B cell (primary cell): ENCODE results near the gene WDFY4. TPM values are rescaled to one million over a fixed set of nuclear protein-coding genes. Genes with fewer than 3 reads are reported as not detected.

Experiments
- ATAC-seq: fragments of 200-7000 bp; cut with Tn5 transposase; one replicate; pipeline ENCODE4 v1.10.0; 2021; ENCODE audit warnings: low read depth, mild to moderate bottlenecking, moderate number of reproducible peaks, moderate library complexity
- CTCF ChIA-PET: fragments of 350-600 bp; sonication (Branson Sonifier 250); formaldehyde crosslinking; loops from one replicate; lab custom pipeline; 2021; ENCODE audit warnings: antibody characterized with exemption, inconsistent platforms; lab: Charles Lee
- POLR2A ChIA-PET: fragments of 350-600 bp; sonication (Branson Sonifier 250); formaldehyde crosslinking; loops from one replicate; lab custom pipeline; 2021; ENCODE audit warnings: antibody characterized with exemption; lab: Charles Lee
- DNase-seq: peaks from one replicate; pipeline ENCODE4 v3.0.0; 2013
- H2AFZ ChIP-seq: 2 replicates; pipeline ENCODE4 v1.6.1; 2012; ENCODE audit warnings: mild to moderate bottlenecking, low read depth, low read length; ENCODE audit not compliant: insufficient read depth, poor library complexity, severe bottlenecking
- H3K27ac ChIP-seq, 2 donors: 1 replicate in 1 of 2; 2 replicates in 1 of 2; pipeline ENCODE4 v1.5.1; 2012 to 2013; ENCODE audit warnings: low read length in 2 of 2, mild to moderate bottlenecking in 2 of 2, moderate library complexity in 1 of 2
- H3K27me3 ChIP-seq, 4 experiments: fragments of 200-600 bp in 1 of 4; sonication (generic) in 1 of 4; replicated peaks in 1 of 4; 1 replicate in 2 of 4; 2 replicates in 2 of 4; pipeline versions ENCODE4 v1.6.1 to v1.7.0; 2013 to 2016; ENCODE audit warnings: low read length in 3 of 4, mild to moderate bottlenecking in 2 of 4, mixed read lengths in 1 of 4, moderate library complexity in 1 of 4; ENCODE audit not compliant: insufficient read depth in 4 of 4, control insufficient read depth in 3 of 4; ENCODE audit errors: control extremely low read depth in 1 of 4
- H3K36me3 ChIP-seq, 2 experiments: replicated peaks in 1 of 2; 1 replicate in 1 of 2; 2 replicates in 1 of 2; pipeline versions ENCODE4 v1.6.1 to v1.7.1; 2013; ENCODE audit warnings: low read length in 1 of 2; ENCODE audit not compliant: insufficient read depth in 2 of 2, control insufficient read depth in 1 of 2; ENCODE audit errors: control extremely low read depth in 1 of 2, extremely low read depth in 1 of 2
- H3K4me1 ChIP-seq, 2 donors: fragments of 200-600 bp in 1 of 2; sonication (generic) in 1 of 2; 1 replicate in 1 of 2; 2 replicates in 1 of 2; pipeline versions ENCODE4 v1.5.1 to v1.6.1; 2013 to 2017; ENCODE audit warnings: low read length in 2 of 2; ENCODE audit not compliant: control insufficient read depth in 2 of 2, insufficient read depth in 2 of 2
- H3K4me2 ChIP-seq: replicated peaks from 2 replicates; pipeline ENCODE3; 2012; ENCODE audit warnings: mild to moderate bottlenecking, low read depth, low read length; ENCODE audit not compliant: poor library complexity, severe bottlenecking
- H3K4me3 ChIP-seq, 5 experiments: fragments of 200-600 bp in 1 of 5; sonication (generic) in 1 of 5; 1 replicate in 3 of 5; 2 replicates in 2 of 5; pipeline versions ENCODE4 v1.5.1 to v1.7.0; 2011 to 2016; ENCODE audit warnings: low read length in 4 of 5, mild to moderate bottlenecking in 4 of 5, low read depth in 2 of 5, control low read depth in 1 of 5, moderate library complexity in 1 of 5; ENCODE audit not compliant: insufficient read depth in 1 of 5; ENCODE audit errors: control extremely low read depth in 1 of 5, extremely low read depth in 1 of 5
- H3K79me2 ChIP-seq: fragments of 200-600 bp; sonication (generic); one replicate; pipeline ENCODE4 v1.6.0; 2016; ENCODE audit warnings: low read length; ENCODE audit not compliant: control insufficient read depth, insufficient read depth
- H3K9ac ChIP-seq: fragments of 200-600 bp; sonication (generic); 2 replicates; pipeline ENCODE4 v1.6.1; 2017; ENCODE audit warnings: mild to moderate bottlenecking, low read length, moderate library complexity
- H3K9me3 ChIP-seq, 3 donors: one replicate each; pipeline versions ENCODE4 v1.6.1 to v1.7.1; 2013; ENCODE audit warnings: low read length in 2 of 3; ENCODE audit not compliant: control insufficient read depth in 2 of 3, insufficient read depth in 1 of 3; ENCODE audit errors: control extremely low read depth in 1 of 3
- H4K20me1 ChIP-seq: 2 replicates; pipeline ENCODE4 v1.6.0; 2012; ENCODE audit warnings: mild to moderate bottlenecking, low read length; ENCODE audit not compliant: insufficient read depth, control insufficient read depth, poor library complexity, severe bottlenecking
- H3K27ac Mint-ChIP-seq: one replicate; pipeline ENCODE4 v1.8.0; 2021; ENCODE audit warnings: mixed read lengths
- H3K27me3 Mint-ChIP-seq: one replicate; pipeline ENCODE4 v1.8.0; 2021; ENCODE audit warnings: mixed read lengths
- H3K4me1 Mint-ChIP-seq: one replicate; pipeline ENCODE4 v1.8.0; 2021; ENCODE audit warnings: mixed read lengths
- H3K4me3 Mint-ChIP-seq: one replicate; pipeline ENCODE4 v1.8.0; 2021; ENCODE audit warnings: mixed read lengths
- H3K9me3 Mint-ChIP-seq: one replicate; pipeline ENCODE4 v1.8.0; 2022; ENCODE audit warnings: mixed read lengths; ENCODE audit not compliant: insufficient read depth
- EZH2 ChIP-seq: IDR thresholded peaks from 2 replicates; pipeline ENCODE4 v1.6.1; 2012; ENCODE audit warnings: borderline replicate concordance, low read depth, mild to moderate bottlenecking, moderate library complexity, low read length; ENCODE audit not compliant: insufficient read depth, poor library complexity, severe bottlenecking
- WGBS: methylation state at CpG from one replicate; pipeline ENCODE4 v1.1.5; 2013; ENCODE audit warnings: missing lambda C conversion rate; ENCODE audit not compliant: insufficient coverage; 5-methylcytosine and 5-hydroxymethylcytosine counted together
- intact Hi-C: fragments of 100-400 bp; cut with micrococcal nuclease; formaldehyde crosslinking; loops from one replicate; pipeline ENCODE4 v1.10.0; 2022
- polyA plus RNA-seq: library from polyadenylated mRNA; depleted of rRNA; stranded (reverse); fragments of >200 nt; gene quantifications from 2 replicates; pipeline ENCODE4 v1.2.3, GENCODE V29; 2012
- total RNA-seq, 2 donors: library from RNA; stranded (reverse); fragments of 120-200 nt in 1 of 2; gene quantifications; 1 replicate in 1 of 2; 2 replicates in 1 of 2; pipeline versions ENCODE4 v1.2.3 to v1.2.4, GENCODE V29; 2013 to 2022
- TF ChIP-seq, protein P1 (sequence below): fragments of 200-600 bp; IDR thresholded peaks from one replicate; pipeline ENCODE4 v1.8.0; 2022; ENCODE audit warnings: antibody characterized with exemption, mild to moderate bottlenecking

The WDFY4 gene
- total and polyA plus RNA-seq, 2 donors (not counting 1 experiment from before 2014, with no cell fraction given): 262 to 560 TPM

DNA sequence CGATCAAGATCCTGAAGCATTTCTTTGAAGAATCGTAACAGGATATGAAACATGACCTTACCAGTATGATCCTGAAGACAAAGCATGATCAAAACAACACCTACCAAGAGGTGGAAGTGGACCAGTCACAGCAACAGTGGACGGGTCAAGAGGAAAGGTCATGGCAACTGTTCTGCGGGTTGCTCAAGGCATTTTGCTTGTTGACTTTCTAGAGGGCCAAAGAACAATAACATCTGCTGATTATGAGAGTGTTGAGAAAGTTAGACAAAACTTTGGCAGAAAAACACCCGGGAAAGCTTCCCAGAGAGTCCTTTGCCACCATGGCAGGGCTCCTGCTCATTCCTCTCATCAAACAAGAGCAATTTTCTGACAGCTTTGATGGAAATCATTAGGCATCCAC lies 320.6 kb downstream of the WDFY4 start:
- Mint-ChIP-seq H3K27ac (no peak overlapping the region), H3K9me3 (no peaks in the 10 kb centered on the region), H3K27me3 (peaks cover 4% of the 10 kb centered on the region), H3K4me1 (no peaks in the 10 kb centered on the region), H3K4me3 (no peak overlapping the region)
- Histone ChIP-seq H3K9me3 (peaks cover 0 to 4% (median 0%) of the 10 kb centered on the region in 3 donors), H3K4me1 (no peaks in the 10 kb centered on the region), H3K36me3 (no peaks in the 10 kb centered on the region), H2AFZ (no peak overlapping the region), H3K27me3 (no peaks in the 10 kb centered on the region), H4K20me1 (no peaks in the 10 kb centered on the region), H3K9ac (no peak overlapping the region), H3K27ac (no peak overlapping the region), H3K79me2 (no peaks in the 10 kb centered on the region), H3K4me3 (no peak overlapping the region), H3K4me2 (no peak overlapping the region)
- TF ChIP-seq, protein P1, sequence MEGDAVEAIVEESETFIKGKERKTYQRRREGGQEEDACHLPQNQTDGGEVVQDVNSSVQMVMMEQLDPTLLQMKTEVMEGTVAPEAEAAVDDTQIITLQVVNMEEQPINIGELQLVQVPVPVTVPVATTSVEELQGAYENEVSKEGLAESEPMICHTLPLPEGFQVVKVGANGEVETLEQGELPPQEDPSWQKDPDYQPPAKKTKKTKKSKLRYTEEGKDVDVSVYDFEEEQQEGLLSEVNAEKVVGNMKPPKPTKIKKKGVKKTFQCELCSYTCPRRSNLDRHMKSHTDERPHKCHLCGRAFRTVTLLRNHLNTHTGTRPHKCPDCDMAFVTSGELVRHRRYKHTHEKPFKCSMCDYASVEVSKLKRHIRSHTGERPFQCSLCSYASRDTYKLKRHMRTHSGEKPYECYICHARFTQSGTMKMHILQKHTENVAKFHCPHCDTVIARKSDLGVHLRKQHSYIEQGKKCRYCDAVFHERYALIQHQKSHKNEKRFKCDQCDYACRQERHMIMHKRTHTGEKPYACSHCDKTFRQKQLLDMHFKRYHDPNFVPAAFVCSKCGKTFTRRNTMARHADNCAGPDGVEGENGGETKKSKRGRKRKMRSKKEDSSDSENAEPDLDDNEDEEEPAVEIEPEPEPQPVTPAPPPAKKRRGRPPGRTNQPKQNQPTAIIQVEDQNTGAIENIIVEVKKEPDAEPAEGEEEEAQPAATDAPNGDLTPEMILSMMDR: no peak
- TF ChIP-seq EZH2: no peak
- ATAC-seq (no peak), DNase-seq (no peak)
- ChIA-PET POLR2A (no interaction called here), CTCF (no interaction called here)
- 100% methylated on average over 3 of the region's 5 CpGs for WGBS
- intact Hi-C loops: no loop called here

DNA sequence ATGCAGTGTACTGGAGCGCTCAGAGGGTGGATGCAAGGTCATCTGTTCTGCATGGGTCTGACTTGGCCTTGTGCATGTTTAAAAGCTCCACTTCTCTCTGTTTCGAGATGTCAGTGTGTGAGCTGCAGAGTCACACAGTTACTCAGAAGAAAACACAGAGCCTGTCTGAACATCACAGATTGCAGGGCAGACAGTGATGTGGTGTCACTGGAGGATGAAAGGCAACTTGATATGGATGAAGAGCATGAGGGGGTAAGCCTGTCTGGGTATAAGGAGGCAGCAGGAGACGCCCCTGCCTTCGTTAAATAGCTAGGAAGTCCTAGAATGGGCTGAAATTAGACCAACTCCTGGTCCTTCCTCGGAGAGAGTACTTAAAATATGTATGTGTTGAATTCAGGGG lies 322.5 kb downstream of the WDFY4 start:
- Mint-ChIP-seq H3K9me3 (no peaks in the 10 kb centered on the region), H3K4me1 (no peaks in the 10 kb centered on the region), H3K27ac (no peak overlapping the region), H3K4me3 (no peak overlapping the region), H3K27me3 (no peaks in the 10 kb centered on the region)
- H3K36me3 ChIP-seq: no peaks in the 10 kb centered on the region
- H3K9me3 ChIP-seq: peaks cover 0 to 4% (median 0%) of the 10 kb centered on the region in 3 donors
- DNase-seq (no peak), ATAC-seq (no peak)
- H3K9ac ChIP-seq: no peak overlapping the region
- TF ChIP-seq, protein P1: no peak
- TF ChIP-seq EZH2: no peak
- POLR2A ChIA-PET: no interaction called here
- WGBS: 100% methylated on average over 2 of the region's 5 CpGs
- no peaks in the 10 kb centered on the region for H3K79me2 ChIP-seq
- intact Hi-C loops: no loop called here
- CTCF ChIA-PET: interaction anchor here (1.2 kb wide), 1 partner anchor 9 kb away, joined by 3 read pairs; no protein-coding TSS in a partner anchor
- H4K20me1 ChIP-seq: no peaks in the 10 kb centered on the region
- no peak overlapping the region for H3K4me3 ChIP-seq
- H2AFZ ChIP-seq: no peak overlapping the region
- no peaks in the 10 kb centered on the region for H3K27me3 ChIP-seq
- H3K4me2 ChIP-seq: no peak overlapping the region
- H3K4me1 ChIP-seq: no peaks in the 10 kb centered on the region
- H3K27ac ChIP-seq: no peak overlapping the region
